A673 (cell line): ENCODE data around the gene FCHSD2.
"Not testable (repeated sequence)": the region's sequence is repeated elsewhere in the genome, so short reads cannot be mapped to it uniquely, and the experiment has no call there.

ENCODE experiments used
- CTCF ChIP-seq: fragments of 300-800, 200-600 bp; sonication (generic); conservative IDR thresholded peaks from 2 replicates; pipeline ENCODE4 v1.5.1; 2017; ENCODE audit warnings: low read depth, mild to moderate bottlenecking, antibody characterized with exemption, low read length, moderate library complexity, mixed read lengths
- EZH2 ChIP-seq: fragments of 200-600 bp; sonication (generic); IDR thresholded peaks from 2 replicates; pipeline ENCODE4 v1.6.1; 2017; ENCODE audit warnings: borderline replicate concordance, low read depth, mild to moderate bottlenecking, mixed read lengths, antibody characterized with exemption, low read length; ENCODE audit not compliant: poor library complexity, severe bottlenecking

- TF ChIP-seq CTCF, EZH2: not testable (repeated sequence)
These were observed 9.8 kb downstream of the FCHSD2 start for GRCh38 chr11:73132349-73132748.
